GM08714 (cell line): ENCODE results near the gene SND1.
A peak's percentile ranks its signal among the peaks of the same experiment; 100 is the strongest.

ENCODE experiments used
- H3K4me3 ChIP-seq: fragments of 200-500 bp; sonication (Bioruptor generic); 2 replicates; pipeline ENCODE4 v1.5.1; 2014; ENCODE audit warnings: mild to moderate bottlenecking, low read length, inconsistent platforms
- ZNF274 ChIP-seq: IDR thresholded peaks from 2 replicates; pipeline ENCODE4 v1.6.1; 2012; ENCODE audit warnings: mild to moderate bottlenecking, low read depth, low read length

The SND1 gene

DNA sequence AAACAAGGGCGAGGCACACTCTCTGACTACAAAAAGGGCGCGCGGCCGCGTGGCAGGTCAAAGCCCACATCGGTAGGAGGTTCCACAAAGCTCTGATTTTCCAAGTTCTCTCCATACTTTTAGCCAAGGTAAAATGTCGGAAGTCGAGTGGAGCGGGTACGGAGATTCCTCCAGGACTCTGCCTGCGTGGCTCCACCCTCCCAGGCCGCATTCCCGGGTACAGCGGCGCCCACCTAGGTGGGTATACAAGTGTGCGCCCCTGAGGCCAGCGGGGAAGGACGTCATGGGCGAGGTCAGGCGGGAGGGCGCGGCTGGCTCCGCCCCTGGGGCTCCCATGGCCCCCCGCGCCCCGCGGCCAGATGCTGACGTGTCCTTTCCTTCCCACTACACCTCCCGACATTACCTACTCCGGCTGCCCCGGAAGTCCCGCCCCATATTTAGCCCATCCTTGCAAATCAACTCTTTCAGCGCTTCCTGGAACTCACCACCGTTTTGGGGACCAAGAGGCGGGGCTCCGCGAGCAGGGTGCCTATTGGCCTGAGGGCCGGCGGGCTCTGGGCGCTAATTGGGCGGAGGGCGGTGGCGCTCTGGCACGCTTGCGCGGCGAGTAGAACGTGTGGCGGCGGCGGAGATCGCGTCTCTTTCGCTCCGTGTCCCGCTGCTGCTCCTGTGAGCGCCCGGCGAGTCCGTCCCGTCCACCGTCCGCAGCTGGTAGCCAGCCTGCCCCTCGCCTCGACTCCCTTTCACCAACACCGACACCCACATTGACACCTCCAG, at the start of gene SND1:
Gene SND1, plus strand, starts transcription at position 639 of the 777 bp plus-strand sequence. CDS start 180 bp downstream, outside the sequence.
- TF ChIP-seq ZNF274, result no peak
- peak within 1 kb of the TSS; percentile 90 for H3K4me3 ChIP-seq

DNA sequence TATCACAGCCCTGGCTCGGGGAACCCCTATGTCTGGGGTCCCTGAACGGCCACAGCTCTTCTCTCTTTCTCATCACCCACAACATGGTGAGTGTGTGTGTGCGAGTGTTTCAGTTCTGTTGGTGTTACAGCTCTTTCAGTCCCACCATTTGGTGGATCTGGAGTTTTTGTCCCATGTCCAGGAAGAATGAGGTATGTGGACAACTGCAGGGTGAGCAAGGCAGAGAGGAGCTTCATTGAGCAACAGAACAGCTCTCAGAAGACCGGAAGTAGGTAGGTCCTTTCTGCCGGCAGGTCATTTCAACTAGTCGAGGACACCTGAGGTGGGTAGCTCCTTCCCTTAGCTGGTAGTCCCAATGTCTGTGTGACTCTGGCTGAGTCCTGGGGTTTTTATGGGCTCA, 43.5 kb upstream of the SND1 start:
- H3K4me3 ChIP-seq, result no peak overlapping the region
- TF ChIP-seq ZNF274, result no peak

DNA sequence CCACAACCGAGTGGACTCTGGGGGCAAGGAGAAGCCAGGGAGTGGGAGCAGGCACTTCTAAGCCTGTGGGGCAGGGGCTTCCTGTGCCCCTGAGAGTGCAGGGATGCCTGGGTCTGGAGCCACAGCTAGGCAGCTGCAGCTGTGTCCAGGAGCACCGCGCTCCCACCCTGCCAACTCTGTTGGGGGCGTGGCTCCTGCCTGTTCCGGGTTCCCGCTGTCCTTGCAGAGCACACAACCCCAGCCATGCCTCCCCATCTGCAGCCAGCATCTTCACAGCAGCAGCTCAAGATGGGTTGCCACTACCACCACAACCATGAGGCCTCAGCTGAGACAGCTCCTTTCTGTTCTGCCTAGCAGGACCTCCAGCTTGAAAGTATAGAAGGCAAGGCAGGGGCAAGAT, 42.7 kb upstream of the SND1 start:
- no peak overlapping the region for H3K4me3 ChIP-seq
- no peak for TF ChIP-seq ZNF274

DNA sequence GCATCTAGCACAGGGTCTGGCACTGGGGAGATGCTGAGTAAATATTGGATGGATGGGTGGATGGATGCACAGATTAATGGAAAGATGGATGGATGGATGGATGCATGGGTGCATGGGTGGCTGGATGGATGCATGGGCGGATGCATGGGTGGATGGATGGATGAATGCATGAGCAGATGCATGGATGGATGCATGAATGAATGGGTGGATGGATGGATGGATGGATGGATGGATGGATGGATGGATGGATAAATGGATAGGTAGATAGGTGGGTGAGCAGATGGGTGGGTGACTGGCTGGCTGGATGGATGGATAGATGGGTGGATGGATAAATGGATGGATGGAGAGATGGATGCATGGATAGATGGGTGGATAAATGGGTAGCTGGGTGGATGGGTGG, 39.7 kb upstream of the SND1 start:
- TF ChIP-seq ZNF274, result no peak
- no peak overlapping the region for H3K4me3 ChIP-seq

DNA sequence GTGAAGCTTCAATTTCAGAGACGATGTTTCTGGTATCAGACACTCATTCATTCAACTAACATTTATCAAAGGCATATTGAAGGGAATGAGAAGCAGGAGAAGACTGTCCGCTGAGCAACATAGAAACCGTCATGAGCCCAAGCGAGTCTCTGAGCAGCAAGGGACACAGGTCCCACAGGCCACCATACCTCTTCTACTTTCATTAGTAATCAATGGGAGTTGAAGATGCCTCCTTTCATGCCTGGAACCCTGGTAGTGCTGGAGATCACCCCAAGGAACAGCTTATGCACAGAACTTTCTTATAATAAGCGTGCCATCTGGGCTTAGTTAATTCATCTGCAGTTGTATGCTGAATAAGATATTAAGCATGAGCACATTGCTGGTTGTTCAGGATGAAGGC, 35.3 kb upstream of the SND1 start:
- no peak overlapping the region for H3K4me3 ChIP-seq
- TF ChIP-seq ZNF274, result no peak

DNA sequence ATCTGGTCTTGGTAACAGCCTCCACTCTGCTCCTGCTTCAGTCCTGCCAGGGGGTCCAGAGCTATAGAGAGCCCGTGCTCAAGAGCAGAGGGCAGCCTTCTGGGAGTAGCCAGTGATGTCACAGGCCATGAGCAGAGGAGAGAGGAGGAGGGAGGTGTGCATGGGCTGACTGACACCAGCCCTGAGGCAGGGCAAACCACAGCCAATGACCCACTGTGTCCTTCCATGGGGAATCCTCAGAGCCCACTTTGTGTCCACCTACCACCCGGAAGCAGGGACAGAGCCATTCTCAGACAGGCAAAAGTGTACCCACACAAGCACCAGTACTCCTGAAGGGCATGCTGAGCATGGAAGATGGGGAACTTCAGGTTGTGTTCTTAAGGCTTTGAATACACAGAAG, 34.0 kb upstream of the SND1 start, which contains the start of gene PAX4:
Gene PAX4, minus strand, starts transcription at position 101 of the 400 bp plus-strand sequence. CDS start 2,214 bp downstream, outside the sequence.
- TF ChIP-seq ZNF274, result no peak
- no peak within 1 kb of the TSS for H3K4me3 ChIP-seq

DNA sequence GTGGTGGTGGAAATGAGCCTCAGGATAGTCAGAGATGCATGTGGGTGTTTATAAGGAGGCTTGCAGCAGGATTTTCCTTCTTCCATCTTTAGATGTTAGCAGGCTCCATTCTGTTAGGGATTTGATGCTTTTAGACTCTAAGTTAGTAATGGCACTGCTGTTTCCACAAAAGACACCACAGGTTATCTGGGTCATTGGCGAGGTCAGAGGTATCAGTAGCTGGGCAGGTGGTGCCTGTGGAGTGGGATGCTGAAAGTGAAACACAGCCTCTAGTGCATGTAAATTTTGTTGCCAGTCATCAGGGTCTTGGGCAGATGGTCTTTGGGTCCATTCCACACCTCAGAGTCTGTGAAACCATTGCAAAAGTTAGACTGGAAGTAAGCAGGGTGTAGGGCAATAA, 33.2 kb upstream of the SND1 start:
- no peak overlapping the region for H3K4me3 ChIP-seq
- no peak for TF ChIP-seq ZNF274

DNA sequence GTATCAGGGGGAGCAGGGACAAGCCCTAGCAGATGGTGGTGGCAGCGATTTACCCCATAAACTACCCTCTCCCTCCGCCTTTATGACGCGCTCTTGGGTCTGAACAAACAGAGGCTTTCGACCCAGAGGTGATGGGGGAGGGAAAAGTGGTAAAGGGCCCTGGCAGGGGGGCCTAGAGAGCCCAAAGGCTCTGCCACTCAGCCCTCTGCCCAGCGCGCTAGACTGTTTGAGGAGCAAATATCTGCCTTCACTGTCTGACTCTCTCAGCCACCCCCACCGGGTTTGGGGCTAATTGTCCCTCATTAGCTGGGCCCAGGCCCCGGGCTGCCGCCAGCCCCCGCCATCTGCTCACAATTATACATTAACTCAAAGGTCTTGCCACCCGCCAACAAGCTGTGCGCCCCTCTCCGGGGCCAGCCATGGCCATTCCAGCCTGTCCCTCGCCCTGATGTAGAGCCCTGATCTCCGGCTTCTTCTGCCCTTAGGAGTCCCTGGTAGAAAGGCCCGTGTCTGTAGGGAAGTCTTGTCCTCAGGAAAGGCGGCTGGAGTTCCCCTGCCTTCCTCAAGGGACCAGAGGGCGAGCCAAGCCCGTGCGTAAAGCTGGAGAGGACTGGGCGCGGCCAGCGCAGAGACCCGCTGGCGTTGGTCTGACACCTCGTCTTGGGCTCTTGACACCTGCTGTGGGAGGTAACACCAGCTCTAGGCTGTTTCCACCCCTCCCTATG, 32.2 kb upstream of the SND1 start:
- no peak for TF ChIP-seq ZNF274
- H3K4me3 ChIP-seq, result no peak overlapping the region

DNA sequence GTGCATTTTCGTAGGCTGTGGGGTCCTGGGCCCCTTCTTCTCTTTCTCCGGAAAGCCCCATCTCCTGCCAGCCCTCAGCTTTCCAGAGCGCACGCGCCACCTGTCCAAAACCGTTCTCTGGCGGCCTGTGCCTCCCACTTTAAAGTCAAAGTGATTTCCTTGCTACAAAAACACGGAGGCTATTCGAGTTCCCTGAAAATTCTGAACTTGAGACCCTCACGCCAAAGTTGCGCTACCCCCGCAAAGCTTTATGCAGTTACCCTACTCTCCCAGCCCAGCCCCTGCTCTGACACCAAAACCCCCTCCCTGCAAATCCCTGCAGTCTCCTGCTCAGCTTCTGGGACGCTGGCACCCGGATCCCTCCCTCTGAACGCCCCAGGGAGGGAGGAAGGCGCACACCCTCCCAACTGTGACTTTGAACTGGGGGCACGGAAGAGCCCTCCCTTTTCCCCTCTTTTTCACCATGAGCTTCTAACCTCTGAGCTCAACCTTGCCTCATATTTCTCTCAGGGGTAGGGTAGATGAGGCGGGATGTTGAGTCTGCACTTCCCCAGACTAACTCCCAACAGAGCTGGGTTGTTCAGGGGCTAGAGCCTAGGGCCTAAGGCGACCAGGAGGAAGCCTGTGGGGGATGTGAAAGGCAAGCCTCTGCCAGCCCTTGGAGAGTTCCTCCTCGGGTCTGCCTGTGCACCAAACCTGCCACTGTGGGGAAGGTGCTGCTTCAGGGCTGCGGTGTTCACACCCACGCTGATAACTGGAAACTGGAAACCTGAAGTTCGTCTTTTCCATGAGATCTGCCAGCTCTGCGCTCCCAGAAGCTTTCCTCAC, 31.4 kb upstream of the SND1 start:
- no peak overlapping the region for H3K4me3 ChIP-seq

DNA sequence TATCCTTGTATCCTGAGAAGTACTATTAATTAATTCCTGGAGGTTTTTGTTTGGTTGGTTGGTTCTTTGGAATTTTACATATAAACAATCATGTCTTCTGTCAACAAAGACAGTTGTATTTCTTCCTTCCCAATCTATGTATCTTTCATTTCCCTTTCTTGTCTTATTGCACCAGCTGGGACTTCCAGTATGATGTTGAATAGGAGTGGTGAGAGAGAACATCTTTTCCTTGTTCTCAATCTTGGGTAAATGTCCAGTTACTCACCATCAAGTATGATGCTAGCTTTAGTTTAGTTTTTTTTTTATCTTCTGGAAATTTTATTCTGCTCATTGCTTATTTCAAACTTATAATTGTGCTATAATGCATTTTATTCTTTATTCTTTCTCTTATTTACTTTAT, 26.7 kb upstream of the SND1 start:
- no peak for TF ChIP-seq ZNF274
- no peak overlapping the region for H3K4me3 ChIP-seq

More for the DNA sequence above, 31.4 kb upstream of the SND1 start:
- TF ChIP-seq ZNF274, result no peak

DNA sequence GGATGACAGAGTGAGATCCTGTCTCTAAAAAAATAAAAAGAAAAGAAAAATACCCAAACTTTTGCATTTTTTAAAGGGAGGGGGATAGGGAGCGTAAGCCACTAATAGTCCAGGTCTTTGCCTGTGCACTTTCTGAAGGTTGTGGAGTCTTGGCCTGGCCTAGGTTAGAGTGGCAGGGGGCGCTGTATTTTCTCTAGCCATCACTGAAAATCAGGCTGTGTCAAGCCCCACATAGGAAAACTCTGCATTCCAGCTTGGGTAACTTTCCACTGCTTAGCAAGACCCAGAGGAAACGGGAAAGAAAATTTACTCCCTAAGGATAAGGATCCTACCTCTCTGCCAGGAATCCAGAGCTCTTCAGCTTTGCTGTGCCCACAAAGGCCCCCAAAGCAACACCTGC, 23.5 kb upstream of the SND1 start:
- H3K4me3 ChIP-seq, result no peak overlapping the region

DNA sequence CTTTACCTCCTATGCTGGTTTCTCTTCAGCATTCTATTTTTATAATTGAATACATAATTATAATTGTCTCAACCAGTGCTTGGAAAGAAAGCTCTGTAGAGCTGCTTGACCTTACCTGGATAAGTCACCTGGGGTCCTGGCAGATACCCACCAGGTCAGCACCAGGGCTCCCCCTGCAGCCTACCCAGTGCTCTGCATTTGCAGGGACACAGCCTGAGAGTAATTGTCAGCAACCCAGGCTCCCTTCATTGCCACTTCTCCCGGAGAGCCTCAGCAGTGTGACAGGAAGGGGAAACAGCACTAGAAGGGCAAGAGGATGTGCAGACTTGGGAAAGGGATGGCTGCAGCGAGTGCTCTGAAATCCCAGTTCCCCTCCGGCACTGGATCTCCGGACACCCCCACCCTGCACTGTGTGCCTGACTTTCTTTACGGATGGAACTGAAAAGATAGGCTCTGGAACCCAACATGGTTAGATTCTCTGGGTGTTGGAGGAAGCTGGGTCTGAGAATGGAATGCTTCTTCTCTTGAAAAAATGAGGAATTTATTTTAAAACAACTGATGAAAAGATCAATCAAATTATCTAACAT, 22.6 kb upstream of the SND1 start:
- H3K4me3 ChIP-seq, result no peak overlapping the region
- TF ChIP-seq ZNF274, result no peak

More for the DNA sequence above, 23.5 kb upstream of the SND1 start:
- TF ChIP-seq ZNF274, result no peak

DNA sequence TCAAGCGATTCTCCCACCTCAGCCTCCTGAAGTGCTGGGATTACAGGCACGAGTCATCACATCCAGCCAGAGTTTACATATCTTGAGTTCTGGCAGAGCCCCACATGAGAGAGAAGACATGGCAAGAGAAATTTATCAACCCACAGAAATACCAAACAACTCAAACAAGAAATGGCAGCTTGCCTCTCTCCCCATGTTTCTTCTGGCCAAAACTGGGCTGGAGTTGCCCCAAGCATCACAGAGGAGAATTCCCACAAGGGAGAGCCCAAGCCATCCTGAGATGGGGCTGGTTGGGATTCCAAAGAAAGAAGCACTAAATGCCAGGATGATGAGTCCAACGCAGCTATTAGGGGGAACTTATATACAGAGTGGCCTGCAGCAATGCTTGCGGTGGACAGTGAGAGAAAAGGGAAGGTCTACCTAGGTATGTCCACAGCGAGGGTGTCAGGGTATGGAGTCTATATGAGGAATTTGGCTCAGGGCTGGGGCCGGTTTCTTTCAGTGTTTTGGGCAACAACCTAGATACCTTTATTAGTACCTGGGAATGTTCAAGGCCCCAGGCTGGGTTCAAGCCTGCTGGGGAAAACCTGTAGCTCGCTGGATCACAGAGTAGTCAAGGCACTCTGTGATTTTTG, 19.6 kb upstream of the SND1 start:
- H3K4me3 ChIP-seq, result no peak overlapping the region
- no peak for TF ChIP-seq ZNF274
